Caco-2 (cell line): ENCODE results near the gene CHMP3. TPM values are rescaled to one million over a fixed set of nuclear protein-coding genes. Genes with fewer than 3 reads are reported as not detected.

Source experiments
- BruUV-seq: library from RNA; stranded (reverse); fragments of 400-500 nt; replicated peaks from 2 replicates; lab custom pipeline; 2021; lab: Mats Ljungman, UMichigan
- CTCF ChIA-PET: fragments of 300-600 bp; sonication (Branson Sonifier 250); formaldehyde crosslinking; loops from one replicate; lab custom pipeline; 2022; ENCODE audit warnings: antibody characterized with exemption; lab: Charles Lee
- POLR2A ChIA-PET: fragments of 300-600 bp; sonication (Branson Sonifier 250); formaldehyde crosslinking; loops from one replicate; lab custom pipeline; 2022; ENCODE audit warnings: antibody characterized with exemption; lab: Charles Lee
- DNase-seq, 2 experiments: peaks; one replicate each; pipeline versions ENCODE4 v3.0.0 to v3.0.0-alpha.2; 2020 to 2022
- H3K27me3 ChIP-seq: replicated peaks from 2 replicates; pipeline ENCODE4 v1.6.0; 2011; ENCODE audit warnings: low read length; ENCODE audit not compliant: control insufficient read depth, insufficient read depth
- H3K36me3 ChIP-seq: 2 replicates; pipeline ENCODE4 v1.5.1; 2011; ENCODE audit warnings: low read length; ENCODE audit not compliant: control insufficient read depth, insufficient read depth
- H3K4me1 ChIP-seq: fragments of 250-450 bp; sonication (Bioruptor Pico); 2 replicates; pipeline ENCODE4 v1.5.1; 2020; ENCODE audit warnings: mild to moderate bottlenecking
- H3K4me3 ChIP-seq: 2 replicates; pipeline ENCODE4 v1.5.1; 2011; ENCODE audit warnings: low read depth, mild to moderate bottlenecking, control low read depth, low read length
- H3K9me3 ChIP-seq: fragments of 250-450 bp; sonication (Bioruptor Pico); 2 replicates; pipeline ENCODE4 v1.5.1; 2020; ENCODE audit warnings: mild to moderate bottlenecking, moderate library complexity
- H3K27ac Mint-ChIP-seq: one replicate; pipeline ENCODE4 v1.8.0; 2022; ENCODE audit warnings: mixed read lengths; ENCODE audit not compliant: unreplicated experiment
- H3K27me3 Mint-ChIP-seq: one replicate; pipeline ENCODE4 v1.8.0; 2022; ENCODE audit warnings: mixed read lengths; ENCODE audit not compliant: insufficient read depth, unreplicated experiment
- H3K36me3 Mint-ChIP-seq: one replicate; pipeline ENCODE4 v1.8.0; 2022; ENCODE audit warnings: mild to moderate bottlenecking, mixed read lengths; ENCODE audit not compliant: insufficient read depth, unreplicated experiment
- H3K4me1 Mint-ChIP-seq: one replicate; pipeline ENCODE4 v1.8.0; 2022; ENCODE audit warnings: low read depth, mixed read lengths; ENCODE audit not compliant: unreplicated experiment
- H3K4me3 Mint-ChIP-seq: one replicate; pipeline ENCODE4 v1.8.0; 2022; ENCODE audit warnings: mild to moderate bottlenecking, moderate library complexity, mixed read lengths; ENCODE audit not compliant: unreplicated experiment
- H3K9me3 Mint-ChIP-seq: one replicate; pipeline ENCODE4 v1.8.0; 2022; ENCODE audit warnings: mixed read lengths; ENCODE audit not compliant: unreplicated experiment
- CTCF ChIP-seq, 2 experiments: fragments of 200-600 bp in 1 of 2; IDR thresholded peaks; 1 replicate in 1 of 2; 2 replicates in 1 of 2; pipeline versions ENCODE4 v1.5.1 to v1.8.0; 2011 to 2022; ENCODE audit warnings: antibody characterized with exemption in 1 of 2, control low read depth in 1 of 2, inconsistent platforms in 1 of 2, low read depth in 1 of 2, low read length in 1 of 2, mild to moderate bottlenecking in 1 of 2, moderate library complexity in 1 of 2; ENCODE audit not compliant: insufficient read depth in 1 of 2, severe bottlenecking in 1 of 2, unreplicated experiment in 1 of 2
- intact Hi-C: fragments of 100-400 bp; cut with micrococcal nuclease; formaldehyde crosslinking; loops from one replicate; pipeline ENCODE4 v1.10.0; 2022; ENCODE audit not compliant: unreplicated experiment
- total RNA-seq: library from RNA; stranded (reverse); gene quantifications from 2 replicates; pipeline ENCODE4 v1.2.3, GENCODE V29; 2022

CHMP3 gene
- total RNA-seq, 1 experiment from 2014 or later = 93.5 TPM

- no peak for DNase-seq
- H3K4me1 Mint-ChIP-seq = no peaks in the 10 kb centered on the region
- Histone ChIP-seq H3K9me3 (no peaks in the 10 kb centered on the region; the same call in 1 of the 2 replicates), H3K36me3 (peaks cover 1% of the 10 kb centered on the region; the same call in 1 of the 2 replicates), H3K27me3 (no peaks in the 10 kb centered on the region), H3K4me1 (peaks cover 10% of the 10 kb centered on the region; the same call in 1 of the 2 replicates), H3K4me3 (no peak overlapping the region)
- H3K27ac Mint-ChIP-seq = no peak overlapping the region
- ChIA-PET POLR2A (no interaction called here), CTCF (no interaction called here)
- TF ChIP-seq CTCF (IDR thresholded peaks at IDR 0.05; ENCODE audit: insufficient read depth in 1 of 2, low read depth in 1 of 2, low read length in 1 of 2, severe bottlenecking in 1 of 2, unreplicated experiment in 1 of 2) = no peak
- peaks cover 8% of the 10 kb centered on the region for H3K36me3 Mint-ChIP-seq
- H3K9me3 Mint-ChIP-seq = no peaks in the 10 kb centered on the region
- no peak overlapping the region for H3K4me3 Mint-ChIP-seq
- no TSS peak for BruUV-seq
- no peaks in the 10 kb centered on the region for H3K27me3 Mint-ChIP-seq
- intact Hi-C loops = no loop called here
These were observed 55.6 kb downstream of the CHMP3 start for GRCh38 chr2:86507600-86507999.

GRCh38 chr2:86500325-86501083, 62.7 kb downstream of the CHMP3 start:
- peaks cover 35% of the 10 kb centered on the region for H3K9me3 Mint-ChIP-seq
- TF ChIP-seq CTCF (IDR thresholded peaks at IDR 0.05; ENCODE audit: insufficient read depth in 1 of 2, low read depth in 1 of 2, low read length in 1 of 2, severe bottlenecking in 1 of 2, unreplicated experiment in 1 of 2) = no peak
- H3K4me1 Mint-ChIP-seq = peaks cover 6% of the 10 kb centered on the region
- DNase-seq = peak in 1 of 2 experiments; percentile 26
- BruUV-seq = no TSS peak
- H3K9me3 ChIP-seq = peaks cover 19% of the 10 kb centered on the region
- POLR2A ChIA-PET = no interaction called here
- peaks cover 11% of the 10 kb centered on the region for H3K36me3 ChIP-seq
- intact Hi-C loops = no loop called here
- no peak overlapping the region for H3K4me3 ChIP-seq
- H3K4me1 ChIP-seq = no peaks in the 10 kb centered on the region
- no peaks in the 10 kb centered on the region for H3K27me3 Mint-ChIP-seq
- no peak overlapping the region for H3K4me3 Mint-ChIP-seq
- no peak overlapping the region for H3K27ac Mint-ChIP-seq
- H3K36me3 Mint-ChIP-seq = peaks cover 71% of the 10 kb centered on the region
- no peaks in the 10 kb centered on the region for H3K27me3 ChIP-seq
- CTCF ChIA-PET = no interaction called here

GRCh38 chr2:86499326-86499725, 63.9 kb downstream of the CHMP3 start:
- Histone ChIP-seq H3K27me3 (no peaks in the 10 kb centered on the region), H3K36me3 (peaks cover 11% of the 10 kb centered on the region), H3K4me3 (no peak overlapping the region), H3K9me3 (peaks cover 19% of the 10 kb centered on the region), H3K4me1 (no peaks in the 10 kb centered on the region)
- Mint-ChIP-seq H3K27me3 (no peaks in the 10 kb centered on the region), H3K9me3 (peaks cover 47% of the 10 kb centered on the region), H3K4me3 (no peak overlapping the region), H3K27ac (no peak overlapping the region), H3K4me1 (peaks cover 6% of the 10 kb centered on the region), H3K36me3 (peaks cover 83% of the 10 kb centered on the region)
- intact Hi-C loops = loop anchor here (10.0 kb wide), 1 partner anchor 125 kb away; the partner anchor contains the start of gene RNF103
- ChIA-PET CTCF (no interaction called here), POLR2A (no interaction called here)
- BruUV-seq = no TSS peak
- no peak for TF ChIP-seq CTCF (IDR thresholded peaks at IDR 0.05; ENCODE audit: insufficient read depth in 1 of 2, low read depth in 1 of 2, low read length in 1 of 2, severe bottlenecking in 1 of 2, unreplicated experiment in 1 of 2)
- DNase-seq = no peak
